ENCODE measurements around the gene WDR73. TPM values are rescaled to one million over a fixed set of nuclear protein-coding genes. Genes with fewer than 3 reads are reported as not detected.

WDR73 gene
- total RNA-seq, 4 donors from 2014 or later: 14.4 to 54.3 (median 39.3) TPM

GRCh38 chr15:84658788-84659411 lies 4.8 kb upstream of the WDR73 start:
- Histone ChIP-seq H3K27me3 (no peaks in the 10 kb centered on the region), H3K9me3 (no peaks in the 10 kb centered on the region), H3K4me3 (peak overlapping the region; percentile 35 to 60), H3K27ac (peak overlapping the region; percentile 82 to 92), H3K4me1 (peaks cover 0 to 8% of the 10 kb centered on the region in 2 donors), H3K36me3 (no peaks in the 10 kb centered on the region)
- intact Hi-C loops (cut with DNase I; ENCODE audit: low total_unique reads): loop anchor here (10.0 kb wide), 2 partner anchors 54 to 266 kb away; partner anchors contain the start of gene ZSCAN2
- TF ChIP-seq, protein P1, sequence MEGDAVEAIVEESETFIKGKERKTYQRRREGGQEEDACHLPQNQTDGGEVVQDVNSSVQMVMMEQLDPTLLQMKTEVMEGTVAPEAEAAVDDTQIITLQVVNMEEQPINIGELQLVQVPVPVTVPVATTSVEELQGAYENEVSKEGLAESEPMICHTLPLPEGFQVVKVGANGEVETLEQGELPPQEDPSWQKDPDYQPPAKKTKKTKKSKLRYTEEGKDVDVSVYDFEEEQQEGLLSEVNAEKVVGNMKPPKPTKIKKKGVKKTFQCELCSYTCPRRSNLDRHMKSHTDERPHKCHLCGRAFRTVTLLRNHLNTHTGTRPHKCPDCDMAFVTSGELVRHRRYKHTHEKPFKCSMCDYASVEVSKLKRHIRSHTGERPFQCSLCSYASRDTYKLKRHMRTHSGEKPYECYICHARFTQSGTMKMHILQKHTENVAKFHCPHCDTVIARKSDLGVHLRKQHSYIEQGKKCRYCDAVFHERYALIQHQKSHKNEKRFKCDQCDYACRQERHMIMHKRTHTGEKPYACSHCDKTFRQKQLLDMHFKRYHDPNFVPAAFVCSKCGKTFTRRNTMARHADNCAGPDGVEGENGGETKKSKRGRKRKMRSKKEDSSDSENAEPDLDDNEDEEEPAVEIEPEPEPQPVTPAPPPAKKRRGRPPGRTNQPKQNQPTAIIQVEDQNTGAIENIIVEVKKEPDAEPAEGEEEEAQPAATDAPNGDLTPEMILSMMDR (IDR thresholded peaks at IDR 0.05): no peak
- no peak for TF ChIP-seq POLR2A (IDR thresholded peaks at IDR 0.05)
- no peak for DNase-seq

GRCh38 chr15:84658080-84658787 lies 4.2 kb upstream of the WDR73 start, which contains the start of gene NMB:
TSS of gene NMB (minus strand) at chr15:84658199. CDS start at chr15:84658152, 47 bp downstream.
- peak; percentile 77 to 81 for DNase-seq
- H3K27ac ChIP-seq: peak within 1 kb of the TSS; percentile 82 to 92
- peak in 1 of 2 donors; percentile 52 for TF ChIP-seq POLR2A (IDR thresholded peaks at IDR 0.05)
- TF ChIP-seq, protein P1 (IDR thresholded peaks at IDR 0.05): peak; percentile 72 to 80 (median 78)
- H3K9me3 ChIP-seq: no peaks in the 10 kb centered on the region
- no peaks in the 10 kb centered on the region for H3K36me3 ChIP-seq
- H3K4me1 ChIP-seq: peaks cover 0 to 13% of the 10 kb centered on the region in 2 donors
- no peaks in the 10 kb centered on the region for H3K27me3 ChIP-seq
- H3K4me3 ChIP-seq: peak within 1 kb of the TSS; percentile 35 to 60
- intact Hi-C loops (cut with DNase I; ENCODE audit: low total_unique reads): loop anchor here (10.0 kb wide), 2 partner anchors 53 to 267 kb away; partner anchors contain the start of gene ZSCAN2

GRCh38 chr15:84657748-84658079 lies 3.6 kb upstream of the WDR73 start:
- peak overlapping the region; percentile 82 to 92 for H3K27ac ChIP-seq
- TF ChIP-seq POLR2A (IDR thresholded peaks at IDR 0.05): no peak
- TF ChIP-seq, protein P1 (IDR thresholded peaks at IDR 0.05): no peak
- peak in 1 of 2 donors; percentile 22 for DNase-seq
- H3K4me3 ChIP-seq: peak overlapping the region; percentile 35 to 60
- H3K4me1 ChIP-seq: peaks cover 2 to 18% of the 10 kb centered on the region in 2 donors
- H3K9me3 ChIP-seq: no peaks in the 10 kb centered on the region
- intact Hi-C loops (cut with DNase I; ENCODE audit: low total_unique reads): loop anchor here (10.0 kb wide), 2 partner anchors 53 to 267 kb away; partner anchors contain the start of gene ZSCAN2
- no peaks in the 10 kb centered on the region for H3K27me3 ChIP-seq
- no peaks in the 10 kb centered on the region for H3K36me3 ChIP-seq

- H3K9me3 ChIP-seq: no peaks in the 10 kb centered on the region
- DNase-seq: no peak
- H3K27me3 ChIP-seq: no peaks in the 10 kb centered on the region
- no peaks in the 10 kb centered on the region for H3K36me3 ChIP-seq
- peaks cover 5 to 21% of the 10 kb centered on the region in 2 donors for H3K4me1 ChIP-seq
- intact Hi-C loops (cut with DNase I; ENCODE audit: low total_unique reads): loop anchor here (10.0 kb wide), 2 partner anchors 52 to 268 kb away; partner anchors contain the start of gene ZSCAN2
- TF ChIP-seq, protein P1 (IDR thresholded peaks at IDR 0.05): no peak
- TF ChIP-seq POLR2A (IDR thresholded peaks at IDR 0.05): no peak
- no peak overlapping the region for H3K4me3 ChIP-seq
- no peak overlapping the region for H3K27ac ChIP-seq
Observed at GRCh38 chr15:84656972-84657371, 2.9 kb upstream of the WDR73 start.

Data from uterus (tissue), 4 donors.